ENCODE measurements around the gene GRAP2.
"Not testable (repeated sequence)": the region's sequence is repeated elsewhere in the genome, so short reads cannot be mapped to it uniquely, and the experiment has no call there.

DNA sequence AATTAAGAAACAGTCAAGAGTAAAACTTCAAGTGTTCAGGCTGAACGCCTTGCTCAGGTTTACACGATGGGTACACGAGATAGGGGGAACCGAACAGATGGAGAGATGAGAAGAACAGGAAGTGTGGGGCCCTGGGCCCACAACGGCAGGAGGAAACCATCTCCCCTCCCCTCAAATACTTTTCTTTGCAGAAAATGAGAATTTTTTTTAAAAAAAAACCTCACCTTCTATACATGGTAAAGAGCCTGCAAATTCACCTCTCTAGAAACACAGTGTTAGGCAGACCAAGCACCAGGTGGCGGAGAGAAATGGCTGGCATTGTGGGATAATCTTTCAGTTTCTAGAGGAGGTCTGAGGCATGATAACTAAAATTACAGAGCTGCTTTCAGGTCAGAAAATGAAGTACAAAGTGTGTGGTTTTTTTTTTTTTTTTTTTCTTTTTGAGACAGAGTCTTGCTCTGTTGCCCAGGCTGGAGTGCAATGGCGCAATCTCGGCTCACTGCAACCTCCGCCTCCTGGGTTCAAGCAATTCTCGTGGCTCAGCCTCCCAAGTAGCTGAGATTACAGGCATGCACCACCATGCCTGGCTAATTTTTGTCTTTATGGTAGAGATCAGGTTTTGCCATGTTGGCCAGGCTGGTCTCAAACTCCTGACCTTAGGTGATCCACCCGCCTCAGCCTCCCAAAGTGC lies 50.9 kb downstream of the GRAP2 start:
- not testable (repeated sequence) for TF ChIP-seq CTCF (conservative IDR thresholded peaks at IDR 0.05; ENCODE audit: low read depth in 2 of 2); STAT1 (IDR thresholded peaks at IDR 0.05; ENCODE audit: unreplicated experiment); JUNB (IDR thresholded peaks at IDR 0.05; ENCODE audit: unreplicated experiment); POLR2AphosphoS5 (IDR thresholded peaks at IDR 0.05; ENCODE audit: low read depth); EZH2phosphoT487 (IDR thresholded peaks at IDR 0.05; ENCODE audit: unreplicated experiment); EZH2 (IDR thresholded peaks at IDR 0.05; ENCODE audit: low read depth, unreplicated experiment); NANOG (IDR thresholded peaks at IDR 0.05; ENCODE audit: borderline replicate concordance); CREB1 (CRISPR knock-in tag; IDR thresholded peaks at IDR 0.05; ENCODE audit: low read depth); REST (IDR thresholded peaks at IDR 0.05; ENCODE audit: unreplicated experiment)
